Neural cell (in vitro differentiated cells): ENCODE measurements around the gene S100A13.

Source experiments
- EP300 ChIP-seq: fragments of 450-650 bp; conservative IDR thresholded peaks from 2 replicates; pipeline ENCODE4 v1.6.1; 2014; ENCODE audit warnings: antibody characterized with exemption, mild to moderate bottlenecking, moderate library complexity; ENCODE audit not compliant: poor library complexity, severe bottlenecking
- EZH2 ChIP-seq: fragments of 200-600, 300-800 bp; shearing (Covaris generic), sonication (generic); IDR thresholded peaks from 2 replicates; pipeline ENCODE4 v1.6.1; 2014; ENCODE audit warnings: antibody characterized with exemption, low read length, borderline replicate concordance, mild to moderate bottlenecking; ENCODE audit not compliant: insufficient read depth, poor library complexity, severe bottlenecking
- MXI1 ChIP-seq: fragments of 450-650 bp; conservative IDR thresholded peaks from 2 replicates; pipeline ENCODE4 v1.6.1; 2014; ENCODE audit warnings: antibody characterized with exemption, mild to moderate bottlenecking; ENCODE audit not compliant: poor library complexity, severe bottlenecking
- POLR2AphosphoS5 ChIP-seq: IDR thresholded peaks from 2 replicates; pipeline ENCODE4 v1.6.1; 2012
- RAD21 ChIP-seq: fragments of 450-650 bp; conservative IDR thresholded peaks from 2 replicates; pipeline ENCODE4 v1.6.1; 2014; ENCODE audit warnings: antibody characterized with exemption, mild to moderate bottlenecking, moderate library complexity
- SMC3 ChIP-seq: fragments of 450-650 bp; conservative IDR thresholded peaks from 2 replicates; pipeline ENCODE4 v1.6.1; 2014; ENCODE audit warnings: antibody characterized with exemption, mild to moderate bottlenecking, moderate library complexity; ENCODE audit not compliant: poor library complexity
- TAF1 ChIP-seq: IDR thresholded peaks from 2 replicates; pipeline ENCODE4 v1.6.1; 2012; ENCODE audit warnings: low read depth
- TF ChIP-seq, protein P1 (sequence below): fragments of 450-650 bp; IDR thresholded peaks from 2 replicates; pipeline ENCODE4 v1.5.1; 2014; ENCODE audit warnings: antibody characterized with exemption, mild to moderate bottlenecking, moderate library complexity; ENCODE audit not compliant: poor library complexity, severe bottlenecking
- TF ChIP-seq, protein P2 (sequence below): IDR thresholded peaks from 2 replicates; pipeline ENCODE4 v1.6.1; 2012; ENCODE audit warnings: borderline replicate concordance

DNA sequence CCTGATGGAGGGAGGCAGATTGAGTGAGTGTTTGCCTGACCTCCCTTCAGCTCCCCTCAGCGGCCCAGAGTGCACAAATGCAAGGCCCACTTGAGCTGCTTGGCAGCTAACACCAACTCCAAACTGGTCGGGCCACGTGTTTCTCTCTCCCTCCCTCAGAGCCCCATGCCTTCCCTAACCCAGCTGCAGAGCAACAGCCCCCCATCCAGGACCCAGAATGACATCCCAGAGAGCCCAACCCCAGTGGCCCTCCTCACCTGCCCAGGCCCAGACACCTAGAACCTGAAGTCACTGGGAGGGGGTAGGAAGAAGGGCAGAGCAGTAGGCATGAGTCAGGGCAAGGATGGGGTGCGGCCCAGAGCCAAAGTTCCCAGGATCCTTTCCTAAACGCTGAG lies 10.4 kb downstream of the S100A13 start:
- TF ChIP-seq, protein P1, sequence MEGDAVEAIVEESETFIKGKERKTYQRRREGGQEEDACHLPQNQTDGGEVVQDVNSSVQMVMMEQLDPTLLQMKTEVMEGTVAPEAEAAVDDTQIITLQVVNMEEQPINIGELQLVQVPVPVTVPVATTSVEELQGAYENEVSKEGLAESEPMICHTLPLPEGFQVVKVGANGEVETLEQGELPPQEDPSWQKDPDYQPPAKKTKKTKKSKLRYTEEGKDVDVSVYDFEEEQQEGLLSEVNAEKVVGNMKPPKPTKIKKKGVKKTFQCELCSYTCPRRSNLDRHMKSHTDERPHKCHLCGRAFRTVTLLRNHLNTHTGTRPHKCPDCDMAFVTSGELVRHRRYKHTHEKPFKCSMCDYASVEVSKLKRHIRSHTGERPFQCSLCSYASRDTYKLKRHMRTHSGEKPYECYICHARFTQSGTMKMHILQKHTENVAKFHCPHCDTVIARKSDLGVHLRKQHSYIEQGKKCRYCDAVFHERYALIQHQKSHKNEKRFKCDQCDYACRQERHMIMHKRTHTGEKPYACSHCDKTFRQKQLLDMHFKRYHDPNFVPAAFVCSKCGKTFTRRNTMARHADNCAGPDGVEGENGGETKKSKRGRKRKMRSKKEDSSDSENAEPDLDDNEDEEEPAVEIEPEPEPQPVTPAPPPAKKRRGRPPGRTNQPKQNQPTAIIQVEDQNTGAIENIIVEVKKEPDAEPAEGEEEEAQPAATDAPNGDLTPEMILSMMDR, result no peak
- TF ChIP-seq POLR2AphosphoS5 (no peak), RAD21 (no peak), SMC3 (no peak), EZH2 (no peak), TAF1 (no peak), EP300 (no peak), MXI1 (no peak)
- TF ChIP-seq, protein P2, sequence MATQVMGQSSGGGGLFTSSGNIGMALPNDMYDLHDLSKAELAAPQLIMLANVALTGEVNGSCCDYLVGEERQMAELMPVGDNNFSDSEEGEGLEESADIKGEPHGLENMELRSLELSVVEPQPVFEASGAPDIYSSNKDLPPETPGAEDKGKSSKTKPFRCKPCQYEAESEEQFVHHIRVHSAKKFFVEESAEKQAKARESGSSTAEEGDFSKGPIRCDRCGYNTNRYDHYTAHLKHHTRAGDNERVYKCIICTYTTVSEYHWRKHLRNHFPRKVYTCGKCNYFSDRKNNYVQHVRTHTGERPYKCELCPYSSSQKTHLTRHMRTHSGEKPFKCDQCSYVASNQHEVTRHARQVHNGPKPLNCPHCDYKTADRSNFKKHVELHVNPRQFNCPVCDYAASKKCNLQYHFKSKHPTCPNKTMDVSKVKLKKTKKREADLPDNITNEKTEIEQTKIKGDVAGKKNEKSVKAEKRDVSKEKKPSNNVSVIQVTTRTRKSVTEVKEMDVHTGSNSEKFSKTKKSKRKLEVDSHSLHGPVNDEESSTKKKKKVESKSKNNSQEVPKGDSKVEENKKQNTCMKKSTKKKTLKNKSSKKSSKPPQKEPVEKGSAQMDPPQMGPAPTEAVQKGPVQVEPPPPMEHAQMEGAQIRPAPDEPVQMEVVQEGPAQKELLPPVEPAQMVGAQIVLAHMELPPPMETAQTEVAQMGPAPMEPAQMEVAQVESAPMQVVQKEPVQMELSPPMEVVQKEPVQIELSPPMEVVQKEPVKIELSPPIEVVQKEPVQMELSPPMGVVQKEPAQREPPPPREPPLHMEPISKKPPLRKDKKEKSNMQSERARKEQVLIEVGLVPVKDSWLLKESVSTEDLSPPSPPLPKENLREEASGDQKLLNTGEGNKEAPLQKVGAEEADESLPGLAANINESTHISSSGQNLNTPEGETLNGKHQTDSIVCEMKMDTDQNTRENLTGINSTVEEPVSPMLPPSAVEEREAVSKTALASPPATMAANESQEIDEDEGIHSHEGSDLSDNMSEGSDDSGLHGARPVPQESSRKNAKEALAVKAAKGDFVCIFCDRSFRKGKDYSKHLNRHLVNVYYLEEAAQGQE, result no peak
